H1 (cell line): Measurements from ENCODE around the gene AGPAT2. TPM values are rescaled to one million over a fixed set of nuclear protein-coding genes. Genes with fewer than 3 reads are reported as not detected.
A peak's percentile ranks its signal among the peaks of the same experiment; 100 is the strongest.

Source experiments
- CTCF ChIA-PET: fragments of 300-600 bp; sonication (Branson Sonifier 250); formaldehyde crosslinking; loops from one replicate; lab custom pipeline; 2021; ENCODE audit not compliant: partially characterized antibody; lab: Charles Lee
- POLR2A ChIA-PET: fragments of 300-600 bp; sonication (Branson Sonifier 250); formaldehyde crosslinking; loops from one replicate; lab custom pipeline; 2021; ENCODE audit warnings: inconsistent platforms; ENCODE audit not compliant: partially characterized antibody; lab: Charles Lee
- DNase-seq, 2 experiments: peaks; one replicate each; pipeline versions ENCODE4 v3.0.0 to v3.0.0-alpha.2; 2010 to 2022; ENCODE audit warnings: low spot score in 2 of 2, low read depth in 1 of 2, mixed read lengths in 1 of 2
- FAIRE-seq: peaks from 2 replicates; lab custom pipeline; 2011; peaks lifted over from hg19 to GRCh38; lab: Jason Lieb, UNC
- H2AFZ ChIP-seq: 2 replicates; pipeline ENCODE4 v1.8.1; 2012; ENCODE audit warnings: low read length, inconsistent platforms
- H2AK5ac ChIP-seq: 2 replicates; pipeline ENCODE4 v1.6.1; 2013; ENCODE audit warnings: low read depth, low read length
- H2BK120ac ChIP-seq: replicated peaks from 2 replicates; pipeline ENCODE3; 2013; ENCODE audit warnings: low read depth, low read length, inconsistent platforms
- H2BK12ac ChIP-seq: 2 replicates; pipeline ENCODE4 v1.6.1; 2013; ENCODE audit warnings: low read depth, low read length
- H2BK15ac ChIP-seq: 2 replicates; pipeline ENCODE4 v1.6.1; 2013; ENCODE audit warnings: low read length
- H2BK20ac ChIP-seq: 2 replicates; pipeline ENCODE4 v1.6.1; 2013; ENCODE audit warnings: low read length
- H2BK5ac ChIP-seq: 2 replicates; pipeline ENCODE4 v1.6.1; 2013; ENCODE audit warnings: low read depth, low read length
- H3K14ac ChIP-seq: 2 replicates; pipeline ENCODE4 v1.6.1; 2013; ENCODE audit warnings: inconsistent platforms; ENCODE audit not compliant: insufficient read length
- H3K18ac ChIP-seq: 2 replicates; pipeline ENCODE4 v1.6.1; 2013; ENCODE audit warnings: low read length; ENCODE audit errors: extremely low read depth
- H3K23ac ChIP-seq: 2 replicates; pipeline ENCODE4 v1.6.1; 2013; ENCODE audit warnings: inconsistent platforms; ENCODE audit not compliant: insufficient read length
- H3K23me2 ChIP-seq: 2 replicates; pipeline ENCODE4 v1.6.1; 2013; ENCODE audit warnings: low read depth, low read length
- H3K27ac ChIP-seq: 2 replicates; pipeline ENCODE4 v1.6.1; 2011; ENCODE audit warnings: low read depth, low read length, inconsistent platforms
- H3K27me3 ChIP-seq, 4 experiments: replicated peaks in 1 of 4; 1 replicate in 1 of 4; 2 replicates in 3 of 4; pipeline versions ENCODE4 v1.6.1 to v1.8.1; 2011 to 2013; ENCODE audit warnings: low read length in 3 of 4, mild to moderate bottlenecking in 3 of 4, inconsistent platforms in 2 of 4, mixed read lengths in 2 of 4, moderate library complexity in 1 of 4; ENCODE audit not compliant: control insufficient read depth in 3 of 4, insufficient read depth in 3 of 4; ENCODE audit errors: extremely low read depth in 1 of 4
- H3K36me3 ChIP-seq, 4 experiments: 2 replicates each; pipeline versions ENCODE4 v1.6.1 to v1.8.1; 2011 to 2013; ENCODE audit warnings: mild to moderate bottlenecking in 4 of 4, low read length in 3 of 4, moderate library complexity in 2 of 4, control low read depth in 1 of 4, inconsistent platforms in 1 of 4; ENCODE audit not compliant: insufficient read depth in 4 of 4, control insufficient read depth in 2 of 4
- H3K4ac ChIP-seq: replicated peaks from 2 replicates; pipeline ENCODE3; 2013; ENCODE audit warnings: low read length, low read depth, mixed read lengths, inconsistent platforms; ENCODE audit not compliant: insufficient read length
- H3K4me1 ChIP-seq, 4 experiments: replicated peaks in 1 of 4; 1 replicate in 1 of 4; 2 replicates in 3 of 4; pipeline versions ENCODE4 v1.6.1 to v1.8.1; 2011 to 2013; ENCODE audit warnings: low read length in 3 of 4, inconsistent platforms in 2 of 4, mixed read lengths in 1 of 4; ENCODE audit not compliant: insufficient read depth in 4 of 4, control insufficient read depth in 3 of 4
- H3K4me2 ChIP-seq, 2 experiments: 2 replicates each; pipeline versions ENCODE4 v1.6.1 to v1.8.1; 2011 to 2013; ENCODE audit warnings: low read depth in 2 of 2, low read length in 2 of 2, control low read depth in 1 of 2, inconsistent platforms in 1 of 2, mild to moderate bottlenecking in 1 of 2; ENCODE audit not compliant: insufficient read depth in 1 of 2
- H3K4me3 ChIP-seq, 4 experiments: fragments of 200-600, 300-600 bp in 1 of 4; sonication (generic), shearing (Covaris generic), sonication (Bioruptor Twin) in 1 of 4; 2 replicates each; pipeline versions ENCODE4 v1.5.1 to v1.8.1; 2011 to 2016; ENCODE audit warnings: low read length in 4 of 4, low read depth in 3 of 4, control low read depth in 2 of 4, inconsistent platforms in 2 of 4, mild to moderate bottlenecking in 2 of 4, mixed read lengths in 1 of 4, moderate library complexity in 1 of 4; ENCODE audit not compliant: insufficient read depth in 2 of 4; ENCODE audit errors: extremely low read depth in 1 of 4
- H3K56ac ChIP-seq: replicated peaks from 2 replicates; pipeline ENCODE3; 2013; ENCODE audit warnings: low read depth, mild to moderate bottlenecking, mixed read lengths, low read length, inconsistent platforms; ENCODE audit not compliant: insufficient read length
- H3K79me1 ChIP-seq: 2 replicates; pipeline ENCODE4 v1.6.1; 2013; ENCODE audit warnings: low read depth, low read length, control low read depth
- H3K79me2 ChIP-seq, 2 experiments: 2 replicates each; pipeline versions ENCODE4 v1.6.1 to v1.8.1; 2012 to 2013; ENCODE audit warnings: low read length in 2 of 2, mild to moderate bottlenecking in 2 of 2, inconsistent platforms in 1 of 2; ENCODE audit not compliant: insufficient read depth in 2 of 2, control insufficient read depth in 1 of 2
- H3K9ac ChIP-seq, 4 experiments: replicated peaks in 1 of 4; 1 replicate in 1 of 4; 2 replicates in 3 of 4; pipeline versions ENCODE4 v1.6.1 to v1.8.1; 2011 to 2013; ENCODE audit warnings: low read depth in 3 of 4, low read length in 3 of 4, control low read depth in 2 of 4, mild to moderate bottlenecking in 2 of 4, moderate library complexity in 2 of 4, inconsistent platforms in 1 of 4; ENCODE audit errors: extremely low read depth in 1 of 4
- H3K9me3 ChIP-seq, 2 experiments: 2 replicates each; pipeline versions ENCODE4 v1.6.1 to v1.8.1; 2012 to 2013; ENCODE audit warnings: mild to moderate bottlenecking in 2 of 2, moderate library complexity in 2 of 2, control low read depth in 1 of 2, inconsistent platforms in 1 of 2, low read depth in 1 of 2, low read length in 1 of 2, mixed read lengths in 1 of 2; ENCODE audit not compliant: insufficient read depth in 2 of 2
- H4K20me1 ChIP-seq, 2 experiments: replicated peaks in 1 of 2; 2 replicates each; pipeline versions ENCODE3 to v1.8.1; 2011 to 2013; ENCODE audit warnings: inconsistent platforms in 2 of 2, low read length in 2 of 2, mild to moderate bottlenecking in 1 of 2; ENCODE audit not compliant: insufficient read depth in 2 of 2, control insufficient read depth in 1 of 2
- H4K5ac ChIP-seq: 2 replicates; pipeline ENCODE4 v1.6.1; 2013; ENCODE audit warnings: low read length, low read depth, mixed read lengths, inconsistent platforms; ENCODE audit not compliant: insufficient read length
- H4K8ac ChIP-seq: 2 replicates; pipeline ENCODE4 v1.8.0; 2013; ENCODE audit warnings: mild to moderate bottlenecking, moderate library complexity, low read length, inconsistent platforms; ENCODE audit not compliant: insufficient read depth; ENCODE audit errors: extremely low read depth
- H4K91ac ChIP-seq: replicated peaks from 2 replicates; pipeline ENCODE3; 2013; ENCODE audit warnings: low read length, mixed read lengths, inconsistent platforms; ENCODE audit not compliant: insufficient read length
- ASH2L ChIP-seq: fragments of 200-600, 300-600 bp; sonication (generic); IDR thresholded peaks from one replicate; pipeline ENCODE4 v1.7.1; 2017; ENCODE audit warnings: low read length
- BACH1 ChIP-seq: IDR thresholded peaks from 2 replicates; pipeline ENCODE4 v1.6.1; 2012; ENCODE audit warnings: low read length, improper control_type of control experiment
- CEBPB ChIP-seq: IDR thresholded peaks from 2 replicates; pipeline ENCODE4 v1.6.1; 2012; ENCODE audit warnings: low read depth, low read length
- CHD1 ChIP-seq: IDR thresholded peaks from 2 replicates; pipeline ENCODE4 v1.6.1; 2012; ENCODE audit warnings: low read depth, low read length, improper control_type of control experiment
- CTBP2 ChIP-seq: IDR thresholded peaks from 2 replicates; pipeline ENCODE4 v1.7.0; 2011; ENCODE audit warnings: borderline replicate concordance, mild to moderate bottlenecking, moderate library complexity, mixed read lengths, low read length; ENCODE audit not compliant: insufficient read depth, insufficient read length
- EZH2 ChIP-seq: fragments of 200-600 bp; sonication (generic); IDR thresholded peaks from 2 replicates; pipeline ENCODE4 v1.7.1; 2012; ENCODE audit warnings: low read depth, mild to moderate bottlenecking, moderate library complexity, low read length, inconsistent platforms; ENCODE audit not compliant: severe bottlenecking
- KDM5A ChIP-seq: fragments of 200-600 bp; IDR thresholded peaks from 2 replicates; pipeline ENCODE4 v1.7.1; 2012; ENCODE audit warnings: mild to moderate bottlenecking, low read length, inconsistent platforms, mixed read lengths
- POLR2AphosphoS5 ChIP-seq: IDR thresholded peaks from 2 replicates; pipeline ENCODE4 v1.6.1; 2011; ENCODE audit warnings: low read depth, low read length
- RAD21 ChIP-seq, 2 experiments: IDR thresholded peaks in 1 of 2; conservative IDR thresholded peaks in 1 of 2; 2 replicates each; pipeline ENCODE4 v1.6.1; 2011; ENCODE audit warnings: low read depth in 2 of 2, low read length in 2 of 2, improper control_type of control experiment in 1 of 2, inconsistent platforms in 1 of 2, mild to moderate bottlenecking in 1 of 2, moderate library complexity in 1 of 2
- SIRT6 ChIP-seq: IDR thresholded peaks from one replicate; pipeline ENCODE4 v1.7.1; 2012; ENCODE audit warnings: low read length, inconsistent platforms
- SP4 ChIP-seq: IDR thresholded peaks from 2 replicates; pipeline ENCODE4 v1.6.1; 2012; ENCODE audit warnings: low read length, inconsistent platforms
- TCF12 ChIP-seq: IDR thresholded peaks from 2 replicates; pipeline ENCODE4 v1.6.1; 2011; ENCODE audit warnings: low read depth, mild to moderate bottlenecking, low read length
- WGBS, 2 experiments: shearing (Covaris generic) in 1 of 2; methylation state at CpG; one replicate each; pipeline versions ENCODE4 v1.1.6 to v1.1.7; 2013 to 2015; ENCODE audit warnings: low lambda C conversion rate in 2 of 2, mixed read lengths in 2 of 2, inconsistent platforms in 1 of 2, low coverage in 1 of 2, missing lambda C conversion rate in 1 of 2; ENCODE audit not compliant: insufficient replicate concordance in 2 of 2, insufficient coverage in 1 of 2, insufficient read length in 1 of 2; ENCODE audit errors: extremely low coverage in 1 of 2, missing lambda C conversion rate in 1 of 2; 5-methylcytosine and 5-hydroxymethylcytosine counted together
- polyA plus RNA-seq, 7 experiments: library from polyadenylated mRNA; depleted of rRNA in 3 of 7; stranded (reverse) in 5 of 7; unstranded in 2 of 7; fragments of >200 nt in 5 of 7; fragments of 200-250 nt in 2 of 7; gene quantifications; 1 replicate in 5 of 7; 2 replicates in 1 of 7; 4 replicates in 1 of 7; pipeline versions ENCODE4 v1.2.1 to v1.2.3, GENCODE V29; 2011 to 2013; ENCODE audit warnings: missing spikeins in 2 of 7, mixed read lengths in 2 of 7
- total RNA-seq: library from RNA; stranded (reverse); fragmentation: NEBNext Ultra II Directional; extraction: Animal tissue kit (Norgen Biotek cat#: 25700); gene quantifications from 2 replicates; pipeline ENCODE4 v1.2.1, GENCODE V29; 2021
- TF ChIP-seq, protein P1 (sequence below): IDR thresholded peaks from 2 replicates; pipeline ENCODE4 v1.6.1; 2012; ENCODE audit warnings: inconsistent platforms

AGPAT2 gene
- total and polyA plus RNA-seq, 2 of the 8 experiments (the other 6 are each of a cell fraction or from before 2014, with no cell fraction given) = 31.6 to 37.6 TPM

DNA sequence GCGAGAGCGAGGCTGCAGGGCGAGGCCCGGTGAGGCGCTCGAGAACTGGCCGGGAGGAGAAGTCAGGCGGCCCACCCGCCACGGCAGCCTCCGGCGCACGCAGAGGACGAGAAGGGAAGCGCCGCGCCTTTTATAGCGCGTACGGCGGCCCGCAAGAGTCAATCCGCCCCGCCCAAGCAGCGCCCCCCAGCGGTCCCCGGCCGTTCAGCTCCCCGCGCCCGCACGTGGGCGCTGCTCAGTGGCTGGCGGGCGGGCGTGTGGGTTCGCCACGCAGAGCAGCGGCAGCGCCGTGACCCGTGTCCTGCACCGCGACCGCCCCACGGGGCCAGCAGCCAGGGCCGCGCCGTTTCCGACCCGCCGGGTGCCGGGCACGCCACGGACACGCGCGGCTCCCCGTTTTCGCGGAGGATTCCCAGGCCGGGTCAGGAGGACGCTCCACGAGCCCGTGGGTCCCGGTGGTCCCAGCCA lies 40.9 kb upstream of the AGPAT2 start:
- ChIA-PET POLR2A (interaction anchor here (0.6 to 14.1 kb wide), 44 partner anchors 9 to 399 kb away, joined by 3 to 223 read pairs (median 4); partner anchors contain the start of genes AGPAT2, AJM1, DIPK1B and LCN10), CTCF (interaction anchor here (0.8 to 6.8 kb wide), 9 partner anchors 11 to 52 kb away, joined by 3 to 62 read pairs (median 5); partner anchors contain the start of genes LCN10 and LCN8)
- Histone ChIP-seq H4K20me1 (peaks cover 22 to 35% of the 10 kb centered on the region in 2 experiments), H2BK12ac (no peak overlapping the region), H3K79me1 (peaks cover 12% of the 10 kb centered on the region), H3K79me2 (peaks cover 8 to 36% of the 10 kb centered on the region in 2 experiments), H4K8ac (peak overlapping the region; percentile 94), H3K9me3 (no peaks in the 10 kb centered on the region), H2BK20ac (no peak overlapping the region), H3K36me3 (peaks cover 18 to 36% (median 31%) of the 10 kb centered on the region in 4 experiments), H4K91ac (peak overlapping the region; percentile 88), H3K4me2 (peak overlapping the region; percentile 88 to 90), H3K23me2 (peaks cover 13% of the 10 kb centered on the region; the same call in 1 of the 2 replicates), H3K18ac (peak overlapping the region; percentile 87), H2BK120ac (no peak overlapping the region), H3K27me3 (peaks cover 0 to 9% (median 5%) of the 10 kb centered on the region in 4 experiments; a peak in 5 of 7 replicates), H4K5ac (no peak overlapping the region), H3K4me1 (peaks cover 3 to 16% (median 5%) of the 10 kb centered on the region in 4 experiments), H3K4ac (peak overlapping the region; percentile 93), H2AK5ac (no peak overlapping the region), H2BK15ac (no peak overlapping the region), H3K9ac (peak overlapping the region in 3 of 4 experiments; percentile 81 to 94 (median 88); a peak in 5 of 7 replicates), H3K14ac (no peak overlapping the region), H3K4me3 (peak overlapping the region; percentile 89 to 98 (median 95)), H2BK5ac (no peak overlapping the region), H3K56ac (peak overlapping the region; percentile 10), H2AFZ (no peak overlapping the region), H3K23ac (no peak overlapping the region), H3K27ac (peak overlapping the region; percentile 66; the same call in 1 of the 2 replicates)
- WGBS, 2 experiments = 1% methylated on average over 58 of the region's 66 CpGs; no CpG with 5 or more reads in 1 of the 2 experiments
- FAIRE-seq (no peak), DNase-seq (peak in 1 of 2 experiments; percentile 93)
- TF ChIP-seq, protein P1, sequence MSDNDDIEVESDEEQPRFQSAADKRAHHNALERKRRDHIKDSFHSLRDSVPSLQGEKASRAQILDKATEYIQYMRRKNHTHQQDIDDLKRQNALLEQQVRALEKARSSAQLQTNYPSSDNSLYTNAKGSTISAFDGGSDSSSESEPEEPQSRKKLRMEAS = peak; percentile 95
- no peak for TF ChIP-seq CHD1
- TF ChIP-seq CTBP2 = no peak
- 0 out of 2 replicates have a peak, but pooled peaks have one; percentile 35 for TF ChIP-seq TCF12
- TF ChIP-seq CEBPB = no peak; the same call in 1 of the 2 replicates
- TF ChIP-seq KDM5A = peak; percentile 56; the same call in 1 of the 2 replicates
- TF ChIP-seq POLR2AphosphoS5 = peak; percentile 99
- 0 out of 4 replicates have a peak, but pooled peaks of 1 of the 2 experiments have one; percentile 10 for TF ChIP-seq RAD21 (IDR thresholded peaks at IDR 0.05 in 1 of 2, conservative IDR thresholded peaks at IDR 0.05 in 1 of 2; ENCODE audit: low read depth in 2 of 2, low read length in 2 of 2)
- no peak for TF ChIP-seq SIRT6
- TF ChIP-seq EZH2 = no peak
- TF ChIP-seq SP4 = no peak; the same call in 1 of the 2 replicates
- no peak for TF ChIP-seq ASH2L
- TF ChIP-seq BACH1 = peak; percentile 87
